ENCODE measurements around the gene LCN12. TPM values are rescaled to one million over a fixed set of nuclear protein-coding genes. Genes with fewer than 3 reads are reported as not detected.

LCN12 gene
- polyA plus RNA-seq, 1 donor (not counting 4 experiments of a cell fraction or from before 2014, with no cell fraction given), result not detected

DNA sequence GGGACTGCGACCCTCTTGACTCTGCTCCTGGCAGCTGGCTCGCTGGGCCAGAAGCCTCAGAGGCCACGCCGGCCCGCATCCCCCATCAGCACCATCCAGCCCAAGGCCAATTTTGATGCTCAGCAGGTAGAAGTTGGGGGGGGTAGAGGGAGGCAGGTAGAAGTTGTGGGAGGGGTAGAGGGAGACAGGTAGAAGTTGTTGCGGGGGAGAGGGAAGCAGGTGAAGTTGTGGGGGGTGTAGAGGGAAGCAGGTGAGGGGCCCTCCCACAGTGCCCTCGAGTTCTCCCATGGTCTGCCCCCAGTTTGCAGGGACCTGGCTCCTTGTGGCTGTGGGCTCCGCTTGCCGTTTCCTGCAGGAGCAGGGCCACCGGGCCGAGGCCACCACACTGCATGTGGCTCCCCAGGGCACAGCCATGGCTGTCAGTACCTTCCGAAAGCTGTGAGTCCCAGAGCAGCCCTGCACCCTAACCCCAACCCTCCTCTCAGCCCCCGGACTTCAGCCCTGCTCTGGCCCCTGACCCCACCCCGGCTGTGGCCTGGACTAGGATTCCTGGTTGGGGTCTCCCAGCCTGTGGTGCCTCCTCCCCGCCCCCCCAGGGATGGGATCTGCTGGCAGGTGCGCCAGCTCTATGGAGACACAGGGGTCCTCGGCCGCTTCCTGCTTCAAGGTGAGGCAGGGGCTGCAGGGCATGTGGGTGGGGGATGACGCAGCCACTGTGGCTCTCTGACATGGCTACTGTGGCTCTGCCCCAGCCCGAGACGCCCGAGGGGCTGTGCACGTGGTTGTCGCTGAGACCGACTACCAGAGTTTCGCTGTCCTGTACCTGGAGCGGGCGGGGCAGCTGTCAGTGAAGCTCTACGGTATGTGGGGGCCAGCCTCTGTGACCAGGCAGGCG lies 6.5 kb upstream of the LCN12 start:
- Histone ChIP-seq H3K36me3 (ENCODE audit: control insufficient read depth in 2 of 2, extremely low read depth in 1 of 2, insufficient read depth in 2 of 2, low read length in 2 of 2) (peaks cover 9 to 16% of the 10 kb centered on the region in 2 experiments), H2AFZ (ENCODE audit: control insufficient read depth, low read length) (no peak overlapping the region), H3K79me2 (ENCODE audit: control insufficient read depth, insufficient read depth, low read length) (peaks cover 31% of the 10 kb centered on the region), H3K9me1 (ENCODE audit: control insufficient read depth, extremely low read depth, insufficient read depth, low read length) (no peaks in the 10 kb centered on the region), H3K27me3 (ENCODE audit: control insufficient read depth, extremely low read depth, insufficient read depth, low read length) (no peaks in the 10 kb centered on the region), H3K4me1 (ENCODE audit: control insufficient read depth, extremely low read depth, insufficient read depth, low read length) (peaks cover 19% of the 10 kb centered on the region), H3K9ac (ENCODE audit: control insufficient read depth, extremely low read depth, insufficient read depth, low read length) (no peak overlapping the region), H4K20me1 (ENCODE audit: control insufficient read depth, extremely low read depth, insufficient read depth, low read length) (no peaks in the 10 kb centered on the region), H3K4me2 (ENCODE audit: control insufficient read depth, extremely low read depth, insufficient read depth, low read depth, low read length) (no peak overlapping the region), H3K4me3 (ENCODE audit: control insufficient read depth in 2 of 3, extremely low read depth in 1 of 3, insufficient read depth in 2 of 3, low read depth in 1 of 3, low read length in 3 of 3) (no peak overlapping the region), H3K9me3 (ENCODE audit: control insufficient read depth, low read depth, low read length) (no peaks in the 10 kb centered on the region), H3K27ac (ENCODE audit: control insufficient read depth, insufficient read depth, low read length) (no peak overlapping the region)
- TF ChIP-seq, protein P1, sequence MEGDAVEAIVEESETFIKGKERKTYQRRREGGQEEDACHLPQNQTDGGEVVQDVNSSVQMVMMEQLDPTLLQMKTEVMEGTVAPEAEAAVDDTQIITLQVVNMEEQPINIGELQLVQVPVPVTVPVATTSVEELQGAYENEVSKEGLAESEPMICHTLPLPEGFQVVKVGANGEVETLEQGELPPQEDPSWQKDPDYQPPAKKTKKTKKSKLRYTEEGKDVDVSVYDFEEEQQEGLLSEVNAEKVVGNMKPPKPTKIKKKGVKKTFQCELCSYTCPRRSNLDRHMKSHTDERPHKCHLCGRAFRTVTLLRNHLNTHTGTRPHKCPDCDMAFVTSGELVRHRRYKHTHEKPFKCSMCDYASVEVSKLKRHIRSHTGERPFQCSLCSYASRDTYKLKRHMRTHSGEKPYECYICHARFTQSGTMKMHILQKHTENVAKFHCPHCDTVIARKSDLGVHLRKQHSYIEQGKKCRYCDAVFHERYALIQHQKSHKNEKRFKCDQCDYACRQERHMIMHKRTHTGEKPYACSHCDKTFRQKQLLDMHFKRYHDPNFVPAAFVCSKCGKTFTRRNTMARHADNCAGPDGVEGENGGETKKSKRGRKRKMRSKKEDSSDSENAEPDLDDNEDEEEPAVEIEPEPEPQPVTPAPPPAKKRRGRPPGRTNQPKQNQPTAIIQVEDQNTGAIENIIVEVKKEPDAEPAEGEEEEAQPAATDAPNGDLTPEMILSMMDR (optimal IDR thresholded peaks at IDR 0.05 in 1 of 3, IDR thresholded peaks at IDR 0.05 in 1 of 3, conservative IDR thresholded peaks at IDR 0.05 in 1 of 3; ENCODE audit: extremely low read depth in 1 of 3, insufficient read depth in 2 of 3, low read length in 3 of 3), result no peak
- TF ChIP-seq EZH2 (IDR thresholded peaks at IDR 0.05; ENCODE audit: low read length), result no peak
- dilution Hi-C loops (cut with MboI; ENCODE audit: extremely low pct_ligation_motif_present, low sequenced_read_pairs), result loop anchor here (25.0 kb wide), 1 partner anchor 133 kb away; the partner anchor contains the start of gene RABL6
- no peak for FAIRE-seq
- DNase-seq (ENCODE audit: low read depth, low spot score), result no peak

DNA sequence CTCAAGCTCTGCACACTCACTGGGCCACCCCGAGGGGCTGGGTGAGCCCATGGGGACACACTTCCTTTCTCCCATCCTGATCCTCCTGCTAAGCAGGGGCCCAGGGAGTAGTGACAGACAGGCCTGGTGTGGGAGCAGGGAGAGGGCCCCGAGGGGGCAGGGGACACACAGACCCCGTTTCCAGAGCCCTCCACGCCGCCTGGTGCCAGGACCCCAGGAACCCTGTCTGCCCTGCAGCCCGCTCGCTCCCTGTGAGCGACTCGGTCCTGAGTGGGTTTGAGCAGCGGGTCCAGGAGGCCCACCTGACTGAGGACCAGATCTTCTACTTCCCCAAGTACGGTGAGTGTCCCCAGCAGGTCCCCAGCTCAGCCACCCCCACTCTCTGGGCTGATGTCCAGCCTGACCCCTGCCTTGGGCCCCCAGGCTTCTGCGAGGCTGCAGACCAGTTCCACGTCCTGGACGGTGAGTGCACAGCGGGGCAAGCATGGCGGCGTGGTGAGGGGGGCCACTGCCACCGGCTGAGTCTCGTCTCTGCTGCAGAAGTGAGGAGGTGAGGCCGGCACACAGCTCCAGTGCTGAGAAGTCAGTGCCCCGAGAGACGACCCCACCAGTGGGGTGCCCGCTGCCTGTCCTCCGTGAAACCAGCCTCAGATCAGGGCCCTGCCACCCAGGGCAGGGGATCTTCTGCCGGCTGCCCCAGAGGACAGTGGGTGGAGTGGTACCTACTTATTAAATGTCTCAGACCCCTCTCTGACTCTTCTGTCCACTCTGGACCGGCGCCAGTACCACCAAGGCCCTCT lies 5.6 kb upstream of the LCN12 start:
- Histone ChIP-seq H3K9me3 (ENCODE audit: control insufficient read depth, low read depth, low read length) (no peaks in the 10 kb centered on the region), H3K4me3 (ENCODE audit: control insufficient read depth in 2 of 3, extremely low read depth in 1 of 3, insufficient read depth in 2 of 3, low read depth in 1 of 3, low read length in 3 of 3) (no peak overlapping the region), H3K4me2 (ENCODE audit: control insufficient read depth, extremely low read depth, insufficient read depth, low read depth, low read length) (no peak overlapping the region), H3K4me1 (ENCODE audit: control insufficient read depth, extremely low read depth, insufficient read depth, low read length) (peaks cover 19% of the 10 kb centered on the region), H3K27ac (ENCODE audit: control insufficient read depth, insufficient read depth, low read length) (no peak overlapping the region), H2AFZ (ENCODE audit: control insufficient read depth, low read length) (no peak overlapping the region), H3K79me2 (ENCODE audit: control insufficient read depth, insufficient read depth, low read length) (peaks cover 27% of the 10 kb centered on the region), H3K9ac (ENCODE audit: control insufficient read depth, extremely low read depth, insufficient read depth, low read length) (no peak overlapping the region), H3K9me1 (ENCODE audit: control insufficient read depth, extremely low read depth, insufficient read depth, low read length) (no peaks in the 10 kb centered on the region), H3K36me3 (ENCODE audit: control insufficient read depth in 2 of 2, extremely low read depth in 1 of 2, insufficient read depth in 2 of 2, low read length in 2 of 2) (peaks cover 6 to 8% of the 10 kb centered on the region in 2 experiments), H4K20me1 (ENCODE audit: control insufficient read depth, extremely low read depth, insufficient read depth, low read length) (no peaks in the 10 kb centered on the region), H3K27me3 (ENCODE audit: control insufficient read depth, extremely low read depth, insufficient read depth, low read length) (no peaks in the 10 kb centered on the region)
- FAIRE-seq (no peak), DNase-seq (ENCODE audit: low read depth, low spot score) (no peak)
- TF ChIP-seq, protein P1 (optimal IDR thresholded peaks at IDR 0.05 in 1 of 3, IDR thresholded peaks at IDR 0.05 in 1 of 3, conservative IDR thresholded peaks at IDR 0.05 in 1 of 3; ENCODE audit: extremely low read depth in 1 of 3, insufficient read depth in 2 of 3, low read length in 3 of 3), result no peak
- TF ChIP-seq EZH2 (IDR thresholded peaks at IDR 0.05; ENCODE audit: low read length), result no peak
- dilution Hi-C loops (cut with MboI; ENCODE audit: extremely low pct_ligation_motif_present, low sequenced_read_pairs), result loop anchor here (25.0 kb wide), 1 partner anchor 134 kb away; the partner anchor contains the start of gene RABL6
